Endothelial cell of umbilical vein (primary cell): Measurements from ENCODE around the gene PRRC1.

Experiments used
- CTCF ChIP-seq, 2 donors: IDR thresholded peaks; 1 replicate in 1 of 2; 2 replicates in 1 of 2; pipeline ENCODE4 v1.5.1; 2011; ENCODE audit warnings: low read length in 2 of 2, mild to moderate bottlenecking in 2 of 2, moderate library complexity in 2 of 2, control low read depth in 1 of 2, inconsistent platforms in 1 of 2, low read depth in 1 of 2; ENCODE audit not compliant: insufficient read depth in 1 of 2; ENCODE audit errors: extremely low read depth in 1 of 2
- EZH2 ChIP-seq: IDR thresholded peaks from 2 replicates; pipeline ENCODE4 v1.6.1; 2012; ENCODE audit warnings: borderline replicate concordance, low read depth, mild to moderate bottlenecking, moderate library complexity, low read length, inconsistent platforms; ENCODE audit not compliant: severe bottlenecking
- FOS ChIP-seq: IDR thresholded peaks from 2 replicates; pipeline ENCODE4 v1.6.1; 2011; ENCODE audit warnings: mild to moderate bottlenecking, low read length, moderate library complexity, borderline replicate concordance; ENCODE audit not compliant: insufficient read depth
- GATA2 ChIP-seq: IDR thresholded peaks from 2 replicates; pipeline ENCODE4 v1.7.0; 2011; ENCODE audit warnings: low read depth, mild to moderate bottlenecking, moderate library complexity, mixed read lengths, low read length; ENCODE audit not compliant: insufficient read length, insufficient read depth
- JUN ChIP-seq: IDR thresholded peaks from 2 replicates; pipeline ENCODE4 v1.6.1; 2011; ENCODE audit warnings: borderline replicate concordance, low read depth; ENCODE audit not compliant: insufficient read length, insufficient read depth
- MAX ChIP-seq: IDR thresholded peaks from 2 replicates; pipeline ENCODE4 v1.6.1; 2011; ENCODE audit not compliant: insufficient read depth, insufficient read length
- MYC ChIP-seq: IDR thresholded peaks from one replicate; pipeline ENCODE4 v1.6.1; 2011; ENCODE audit warnings: mild to moderate bottlenecking, low read depth, low read length
- POLR2A ChIP-seq: IDR thresholded peaks from 2 replicates; pipeline ENCODE4 v1.6.1; 2012; ENCODE audit warnings: low read depth, mild to moderate bottlenecking, control low read depth, low read length
- POLR2AphosphoS5 ChIP-seq: IDR thresholded peaks from 2 replicates; pipeline ENCODE4 v1.6.1; 2012; ENCODE audit warnings: low read depth, mild to moderate bottlenecking, control low read depth, low read length, moderate library complexity; ENCODE audit not compliant: insufficient read depth

- TF ChIP-seq MAX (no peak), POLR2A (no peak), EZH2 (no peak), JUN (no peak), CTCF (IDR thresholded peaks at IDR 0.05; ENCODE audit: extremely low read depth in 1 of 2, insufficient read depth in 1 of 2, low read depth in 1 of 2, low read length in 2 of 2) (no peak), GATA2 (no peak), POLR2AphosphoS5 (no peak), FOS (no peak), MYC (no peak)
These were observed 32.1 kb downstream of the PRRC1 start for GRCh38 chr5:127549551-127549950.
